CD4-positive, alpha-beta T cell treated with Interleukin-10 for 1 hour (primary cell): ENCODE data around the gene PTBP3.
"Not testable (repeated sequence)": the region's sequence is repeated elsewhere in the genome, so short reads cannot be mapped to it uniquely, and the experiment has no call there.

ENCODE experiments used
- DNase-seq: peaks from one replicate; pipeline ENCODE4 v3.0.0-alpha.2; 2020

Gene PTBP3

DNA sequence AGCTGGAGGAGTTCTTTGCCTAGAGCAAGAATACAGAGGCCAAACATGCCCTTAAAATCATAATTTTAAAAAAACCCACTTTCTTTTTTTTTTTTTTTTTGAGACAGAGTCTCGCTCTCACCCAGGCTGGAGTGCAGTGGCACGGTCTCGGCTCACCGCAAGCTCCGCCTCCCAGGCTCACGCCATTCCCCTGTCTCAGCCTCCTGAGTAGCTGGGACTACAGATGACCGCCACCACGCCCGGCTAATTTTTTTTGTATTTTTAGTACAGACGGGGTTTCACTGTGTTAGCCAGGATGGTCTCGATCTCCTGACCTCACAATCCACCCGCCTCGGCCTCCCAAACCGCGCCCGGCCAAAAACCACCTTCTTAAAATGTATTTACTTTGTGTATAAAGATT, 66.3 kb downstream of the PTBP3 start:
- not testable (repeated sequence) for DNase-seq

DNA sequence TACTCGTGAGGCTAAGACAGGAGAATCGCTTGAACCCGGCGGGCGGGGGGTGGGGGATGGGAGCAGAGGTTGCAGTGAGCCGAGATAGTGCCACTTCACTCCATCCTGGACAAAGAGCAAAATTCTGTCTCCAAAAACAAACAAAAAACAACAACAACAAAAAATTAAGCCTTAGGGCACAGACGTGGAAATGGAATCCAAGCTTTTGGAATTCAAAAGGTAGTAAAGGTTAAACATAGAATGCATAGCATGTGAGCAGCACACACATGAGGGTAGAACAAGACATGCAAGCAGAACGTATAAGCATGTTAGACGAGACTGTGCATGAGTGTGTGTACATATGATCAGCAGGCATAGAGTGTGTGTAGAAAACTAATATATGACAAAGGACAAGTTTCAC, 68.0 kb downstream of the PTBP3 start:
- no peak for DNase-seq

DNA sequence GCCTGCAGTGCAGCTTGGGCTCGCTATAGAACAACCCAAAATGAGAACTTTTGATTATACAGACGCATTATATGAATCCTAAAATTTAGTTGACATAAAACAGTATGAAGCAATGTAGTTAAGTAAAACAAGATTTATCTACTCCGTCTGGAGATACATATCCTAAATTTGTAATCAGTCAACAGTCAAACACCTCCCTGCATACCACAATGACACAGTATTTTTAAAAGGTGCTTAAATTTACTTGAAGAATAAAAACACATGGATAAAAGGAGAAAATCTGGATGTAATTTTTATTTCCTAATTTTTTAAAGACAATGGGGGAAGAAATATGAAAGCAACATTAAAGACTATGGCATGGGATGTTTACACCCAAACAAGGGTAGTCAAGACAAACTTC, 70.8 kb downstream of the PTBP3 start:
- no peak for DNase-seq

DNA sequence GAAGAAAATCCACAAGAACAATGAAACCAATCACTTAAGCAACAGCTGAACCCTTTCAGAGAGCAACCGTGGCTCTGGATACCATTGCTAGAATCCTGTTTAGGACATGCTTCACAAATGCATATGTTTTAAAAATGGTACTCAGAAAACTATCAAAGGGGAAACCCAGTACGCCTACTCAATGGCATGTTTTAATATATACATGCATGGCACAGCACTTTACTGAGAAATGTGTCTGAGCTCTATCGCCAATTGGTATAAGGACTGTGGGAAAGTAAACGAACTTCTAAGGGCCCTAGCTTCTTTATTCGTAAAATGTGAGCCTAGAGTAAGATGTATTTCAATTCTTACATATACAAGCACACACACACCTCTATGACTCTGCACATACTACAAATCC, 72.3 kb downstream of the PTBP3 start:
- DNase-seq, result no peak

DNA sequence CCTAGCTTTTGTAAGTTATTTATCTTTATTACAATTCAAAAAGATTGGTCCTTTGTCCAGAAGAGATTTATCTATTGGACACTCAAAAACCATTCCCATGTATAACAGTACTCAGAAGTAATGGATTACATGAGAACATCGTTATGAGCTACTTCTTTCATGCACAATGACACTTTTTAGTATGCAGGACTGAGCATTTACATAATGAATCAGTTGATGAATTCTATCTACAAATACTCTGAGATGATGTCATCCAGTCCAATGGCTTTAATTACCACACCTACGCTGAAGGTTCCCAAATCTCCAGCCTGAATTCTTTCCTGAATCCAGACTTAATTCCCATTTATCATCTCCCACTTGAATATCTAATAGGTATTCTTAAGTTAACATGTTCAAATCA, 75.3 kb downstream of the PTBP3 start:
- DNase-seq, result no peak

DNA sequence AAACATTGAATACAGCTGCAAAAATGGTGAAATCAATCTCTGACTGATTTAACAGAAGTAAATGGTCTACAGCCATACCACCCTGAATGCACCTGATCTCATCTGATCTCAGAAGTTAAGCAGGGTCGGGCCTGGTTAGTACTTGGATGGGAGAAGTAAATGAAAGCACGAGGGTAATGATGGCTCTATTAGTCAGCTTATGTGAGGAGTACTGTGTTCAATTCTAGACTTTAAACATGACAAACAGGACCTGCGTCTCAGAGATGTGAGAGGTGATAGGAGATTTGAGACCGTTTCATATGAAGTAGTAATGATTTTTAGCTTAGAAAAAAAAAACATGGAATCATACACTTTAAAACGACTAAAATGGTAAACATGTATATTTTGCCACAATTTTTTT, 81.2 kb downstream of the PTBP3 start:
- DNase-seq, result no peak

DNA sequence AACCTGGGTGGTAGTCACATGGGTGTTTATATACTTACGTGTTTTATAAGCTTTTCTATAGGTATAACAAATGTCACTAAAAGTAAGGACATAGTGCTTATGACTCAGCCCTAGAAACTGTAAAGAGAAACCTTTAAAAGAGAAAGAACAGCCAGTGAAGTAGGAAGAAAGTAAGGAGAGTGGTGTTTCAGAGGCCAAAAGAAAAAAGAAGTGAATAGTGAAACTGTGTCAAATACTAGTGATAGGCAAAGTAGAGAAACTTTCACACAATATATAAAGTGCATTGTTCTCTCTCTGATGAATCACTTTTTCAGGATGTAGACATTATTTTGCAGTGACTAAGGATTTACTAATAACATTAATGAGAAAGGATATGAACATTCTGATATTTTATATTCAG, 84.1 kb downstream of the PTBP3 start:
- no peak for DNase-seq

DNA sequence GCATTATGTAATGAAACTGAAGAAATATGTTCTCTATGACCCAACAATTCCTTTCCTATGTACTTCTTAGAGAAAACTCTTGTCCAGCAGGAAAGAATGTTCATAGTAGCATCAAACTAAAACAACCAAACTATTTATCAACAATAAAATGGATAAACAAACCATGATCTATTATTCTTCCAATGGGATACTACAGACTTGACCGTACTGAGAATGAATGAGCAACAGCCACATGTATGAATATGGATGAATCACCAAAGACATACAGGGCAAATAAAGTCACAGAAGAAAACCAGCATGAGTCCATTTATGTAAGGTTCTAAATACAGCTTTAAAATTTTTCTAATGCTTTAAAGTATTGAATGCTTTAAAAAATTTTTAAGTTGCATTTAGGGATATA, 84.7 kb downstream of the PTBP3 start:
- DNase-seq, result no peak

DNA sequence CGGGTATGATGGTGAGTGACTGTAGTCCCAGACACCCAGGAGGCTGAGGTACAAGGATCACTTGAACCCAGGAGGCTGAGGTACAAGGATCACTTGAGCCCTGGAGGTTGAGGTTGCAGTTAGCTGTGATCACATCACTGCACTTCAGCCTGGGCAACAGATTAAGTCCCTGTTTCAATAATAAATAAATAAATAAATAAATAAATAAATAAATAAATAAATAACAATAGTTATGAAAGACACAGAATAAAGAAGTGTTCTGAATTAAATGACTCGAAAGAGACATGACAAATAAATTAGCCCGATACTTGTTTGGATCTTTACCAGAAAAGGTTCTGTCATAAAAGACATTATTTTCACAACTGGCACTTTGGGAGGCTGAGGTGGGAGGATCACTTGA, 86.3 kb downstream of the PTBP3 start:
- no peak for DNase-seq

DNA sequence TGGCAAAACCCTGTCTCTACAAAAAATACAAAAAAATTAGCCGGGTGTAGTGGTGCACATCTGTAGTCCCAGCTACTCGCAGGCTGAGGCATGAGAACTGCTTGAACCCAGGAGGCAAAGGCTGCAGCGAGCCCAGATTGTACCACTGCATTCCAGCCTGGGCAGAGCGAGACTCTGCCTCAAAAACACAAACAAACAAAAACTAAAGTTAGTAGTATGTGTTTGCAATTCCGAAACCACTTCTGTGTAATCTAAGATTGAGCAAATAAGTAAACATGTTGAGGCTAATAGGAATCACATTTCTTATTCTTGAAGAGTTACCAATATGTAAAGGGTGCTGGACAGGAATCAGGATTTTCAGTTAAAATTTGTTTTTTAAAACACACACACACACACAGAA, 88.3 kb downstream of the PTBP3 start:
- no peak for DNase-seq

DNA sequence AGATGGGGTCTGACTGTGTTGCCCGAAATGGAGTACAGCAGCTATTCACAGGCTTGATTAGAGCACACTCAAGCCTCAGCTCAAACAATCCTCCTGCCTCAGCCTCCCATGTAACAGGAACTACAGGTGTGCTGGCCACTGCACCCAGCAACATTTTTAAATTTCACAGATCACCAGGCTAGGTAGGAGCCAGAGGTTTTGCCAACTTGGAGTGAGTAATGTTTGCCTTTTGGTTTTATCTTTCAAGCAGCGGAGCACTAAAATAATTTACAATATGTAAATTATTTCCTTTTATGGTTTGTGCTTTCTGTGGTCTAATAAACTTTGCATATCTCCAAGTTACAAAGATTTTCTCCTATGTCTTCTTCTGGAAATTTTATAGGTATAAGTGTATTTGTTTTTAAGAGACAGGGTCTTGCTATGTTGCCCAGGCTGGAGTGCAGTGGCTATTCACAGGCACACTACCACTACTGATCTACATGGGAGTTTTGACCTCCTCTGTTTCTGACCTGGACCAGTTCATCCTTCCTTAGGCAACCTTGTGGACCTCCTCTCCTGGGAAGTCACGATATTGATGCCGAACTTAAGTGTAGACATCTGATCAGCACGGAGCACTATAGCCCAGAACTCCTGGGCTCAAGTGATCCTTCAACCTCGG, 91.1 kb downstream of the PTBP3 start:
- no peak for DNase-seq

DNA sequence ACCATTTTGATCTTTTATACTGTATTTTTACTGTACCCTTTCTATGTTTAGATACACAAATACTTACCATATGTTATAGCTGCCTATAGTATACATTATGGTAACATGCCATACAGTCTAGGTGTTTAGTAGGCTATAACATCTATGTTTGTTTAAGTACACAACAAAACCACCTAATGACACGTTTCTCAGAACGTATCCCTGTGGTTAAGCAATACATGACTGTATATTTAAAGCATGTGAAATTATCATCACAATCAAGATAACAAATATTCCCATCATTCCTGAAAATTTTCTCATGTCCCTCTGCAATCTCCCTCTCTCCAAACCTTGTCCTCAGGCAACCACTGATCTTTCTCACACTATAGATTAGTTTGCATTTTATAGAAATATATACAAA, 91.9 kb downstream of the PTBP3 start:
- DNase-seq, result no peak

DNA sequence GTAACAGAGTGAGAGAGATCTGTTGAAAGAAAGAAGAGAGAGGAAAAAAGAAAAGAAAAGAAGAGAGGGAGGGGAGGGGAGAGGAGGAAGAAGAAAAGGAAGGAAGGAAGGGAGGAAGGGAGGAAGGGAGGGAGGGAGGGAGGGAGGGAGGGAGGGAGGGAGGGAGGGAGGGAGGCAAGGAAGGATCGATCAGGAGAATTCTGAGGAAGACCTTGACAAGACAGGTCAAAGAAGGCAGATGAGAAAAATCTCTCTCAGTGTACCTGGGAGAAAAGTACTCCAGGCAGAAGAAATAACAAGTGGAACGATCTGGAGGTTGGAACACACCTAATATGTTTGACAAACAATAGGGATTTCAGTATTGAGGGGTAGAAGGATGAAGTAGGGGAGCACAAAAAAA, 93.7 kb downstream of the PTBP3 start:
- no peak for DNase-seq

DNA sequence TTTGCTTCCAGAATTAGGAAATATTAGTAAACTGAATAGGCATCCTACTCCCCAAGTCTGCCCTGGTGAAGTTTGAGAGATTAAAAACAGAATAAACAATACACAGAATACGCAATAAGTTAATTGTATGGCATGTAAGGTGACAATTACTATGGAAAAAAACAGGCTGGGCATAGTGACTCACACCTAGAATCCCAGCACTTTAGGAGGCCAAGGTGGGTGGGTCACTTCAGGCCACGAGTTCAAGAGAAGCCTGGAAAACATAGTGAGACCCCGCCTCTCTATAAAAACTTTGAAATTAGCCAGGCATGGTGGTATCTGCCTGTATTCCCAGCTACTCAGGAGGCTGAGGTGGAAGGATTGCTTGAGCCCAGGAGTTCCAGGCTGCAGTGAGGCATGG, 94.1 kb downstream of the PTBP3 start:
- no peak for DNase-seq

DNA sequence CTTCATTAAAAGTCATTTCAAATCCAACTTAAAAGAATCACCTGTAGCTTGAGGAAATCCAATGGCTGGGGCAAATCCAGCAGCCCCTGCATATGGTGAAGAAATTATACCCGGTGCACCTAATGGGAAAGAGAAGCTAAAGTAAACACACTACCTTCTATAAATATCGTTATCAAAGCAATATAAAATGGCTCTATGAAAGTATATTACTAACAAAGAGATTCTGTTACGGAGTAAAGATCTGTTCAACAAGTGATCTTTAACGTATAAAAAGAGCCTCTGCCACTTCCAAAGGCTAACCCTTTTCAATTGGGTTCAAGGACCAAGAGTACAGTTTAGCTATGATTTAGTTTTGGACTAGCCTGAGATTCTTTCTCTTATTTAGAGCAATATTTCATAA, 98.6 kb downstream of the PTBP3 start:
- DNase-seq, result no peak

DNA sequence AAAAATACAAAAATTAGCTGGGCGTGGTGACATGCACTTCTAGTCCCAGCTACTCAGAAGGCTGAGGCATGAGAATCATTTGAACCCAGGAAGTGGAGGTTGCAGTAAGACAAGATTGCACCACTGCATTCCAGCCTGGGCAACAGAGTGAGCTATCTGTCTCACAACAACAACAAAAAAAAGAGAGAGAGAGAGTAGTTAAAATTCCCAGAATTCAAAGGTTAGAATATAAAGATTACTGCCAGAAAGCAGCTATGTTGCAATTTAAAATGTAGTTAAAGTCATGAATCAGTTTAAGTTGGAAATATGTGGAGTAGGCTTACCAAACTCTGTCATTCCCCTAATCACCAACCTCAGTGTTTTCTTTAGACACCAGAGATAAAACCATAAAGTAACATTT, 99.7 kb downstream of the PTBP3 start:
- no peak for DNase-seq

DNA sequence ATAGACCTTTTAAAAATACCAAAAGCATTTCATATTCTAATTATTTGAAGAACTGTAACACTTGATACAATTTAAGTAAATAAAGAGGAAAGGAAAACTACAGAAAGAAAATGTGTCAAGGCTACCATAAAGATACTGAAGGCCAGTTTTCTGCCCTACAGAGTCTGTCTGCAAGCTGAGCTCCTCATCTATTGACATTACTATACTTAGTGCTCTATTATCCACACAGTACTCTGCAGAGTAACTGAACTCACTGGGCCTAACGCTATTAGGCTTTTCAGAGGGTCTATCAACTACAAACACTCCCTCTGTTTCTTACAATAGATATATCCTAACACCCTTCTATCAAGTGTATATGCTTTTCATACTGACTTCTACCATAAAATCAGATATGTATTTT, 101.2 kb downstream of the PTBP3 start:
- no peak for DNase-seq

DNA sequence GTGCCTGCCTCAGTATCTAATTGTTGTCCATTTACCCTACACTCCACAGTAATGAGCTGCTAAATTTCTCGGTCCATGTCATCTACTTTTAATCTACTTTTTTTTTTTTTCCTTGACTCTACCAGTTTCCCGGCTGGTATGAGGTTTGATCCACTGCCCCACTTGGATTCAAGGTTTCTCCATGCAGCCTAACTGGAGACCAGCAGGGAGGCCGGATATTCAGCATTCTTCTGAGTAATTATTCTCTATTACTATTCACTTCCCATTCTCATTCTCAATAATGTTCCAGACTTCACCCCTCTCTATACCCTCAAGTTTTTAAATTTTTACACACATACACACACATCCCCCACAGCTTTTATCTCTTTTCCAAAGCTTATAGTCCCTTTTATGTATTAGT, 107.3 kb downstream of the PTBP3 start:
- no peak for DNase-seq

DNA sequence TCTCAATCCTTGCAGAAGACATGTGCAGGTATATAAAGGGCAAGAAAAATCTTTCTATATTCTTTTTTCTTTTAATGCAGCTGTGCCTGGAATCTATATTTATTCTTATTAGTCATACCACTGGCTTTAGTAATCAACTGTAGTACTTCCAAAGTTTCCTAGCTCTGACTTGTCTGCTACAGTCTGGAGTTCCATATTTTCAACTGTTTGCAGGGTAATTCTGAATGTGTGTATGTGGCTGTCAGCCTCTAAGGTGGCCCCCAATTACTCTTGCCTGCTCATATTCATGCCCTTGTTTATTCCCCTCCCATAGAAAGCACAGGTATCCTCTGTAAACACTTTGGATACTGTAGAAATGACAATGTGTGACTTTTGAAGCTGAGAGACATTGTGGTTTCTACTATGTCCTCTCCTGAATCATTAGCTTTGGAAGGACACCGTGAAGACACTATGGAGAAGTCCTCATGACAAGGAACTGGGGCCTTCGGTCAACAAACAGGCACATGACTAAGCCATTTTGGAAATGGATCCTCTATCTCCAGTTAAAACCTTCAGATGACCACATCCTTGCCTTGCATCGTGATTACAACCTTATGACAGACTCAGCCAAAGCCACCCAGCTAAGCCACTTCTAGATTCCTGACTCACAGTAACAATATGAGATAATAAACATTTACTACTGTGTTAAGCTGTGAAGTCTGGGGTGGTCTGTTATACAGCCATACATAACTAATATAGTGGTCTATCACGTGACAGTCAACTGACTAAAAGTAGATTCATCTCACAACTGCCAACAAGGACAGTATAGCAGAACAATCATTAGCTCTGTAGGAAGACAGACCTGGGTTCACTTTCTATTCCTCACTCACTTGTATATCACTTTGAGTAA, 108.8 kb downstream of the PTBP3 start:
- no peak for DNase-seq

DNA sequence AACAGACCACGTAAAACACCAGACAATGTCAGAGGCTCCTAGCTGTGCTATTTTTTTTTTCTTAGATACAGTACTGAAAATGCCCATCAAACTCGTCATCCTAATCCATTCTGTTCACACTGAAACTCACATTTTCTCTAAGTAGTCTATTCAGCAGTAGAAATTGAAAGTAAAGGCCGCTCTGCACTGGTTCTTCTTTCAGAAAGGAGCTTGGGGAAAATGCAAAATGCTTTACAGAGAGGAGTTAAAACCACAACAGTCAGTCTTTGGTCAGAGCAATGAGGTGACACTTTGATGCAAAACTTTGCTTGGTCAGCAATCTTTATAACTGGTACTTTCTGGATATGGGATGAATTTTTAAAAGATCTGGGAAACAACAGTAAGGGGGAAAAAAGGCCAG, 114.5 kb downstream of the PTBP3 start:
- DNase-seq, result peak; percentile 32

DNA sequence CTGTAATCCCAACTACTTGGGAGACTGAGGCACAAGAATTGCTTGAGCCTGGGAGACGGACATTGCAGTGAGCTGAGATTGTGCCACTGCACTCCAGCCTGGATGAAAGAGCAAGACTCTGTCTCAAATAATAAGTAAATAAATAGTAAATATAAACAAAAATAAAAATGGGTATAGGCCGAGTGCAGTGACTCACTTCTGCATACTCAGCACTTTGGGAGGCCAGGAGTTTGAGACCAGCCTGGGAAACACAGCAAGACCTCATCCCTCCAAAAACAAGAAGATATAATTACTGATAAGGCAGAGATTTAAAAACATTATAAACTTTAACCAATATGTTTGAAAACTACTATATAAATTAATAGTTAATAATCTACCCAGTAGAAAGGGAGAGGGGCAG, 120.5 kb downstream of the PTBP3 start:
- DNase-seq, result no peak

DNA sequence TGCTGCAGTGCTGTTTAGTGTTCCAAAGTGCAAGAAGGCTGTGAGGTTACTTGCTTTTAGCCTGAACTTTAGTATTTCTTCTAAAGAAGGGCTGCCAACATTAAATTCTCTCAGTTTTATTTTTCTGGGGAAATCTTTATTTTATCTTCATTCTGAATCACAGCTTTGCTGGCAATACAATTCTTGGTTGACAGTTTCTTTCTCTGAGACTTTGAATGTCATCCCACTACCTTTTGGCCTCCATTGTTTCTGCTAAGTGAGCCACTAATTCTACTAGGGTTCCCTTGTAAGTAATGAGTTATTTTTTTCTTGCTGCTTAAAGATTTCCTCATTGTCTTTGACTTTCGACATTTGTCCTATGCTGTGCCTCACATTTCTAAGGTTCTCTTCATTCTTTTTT, 126.0 kb downstream of the PTBP3 start:
- DNase-seq, result no peak

DNA sequence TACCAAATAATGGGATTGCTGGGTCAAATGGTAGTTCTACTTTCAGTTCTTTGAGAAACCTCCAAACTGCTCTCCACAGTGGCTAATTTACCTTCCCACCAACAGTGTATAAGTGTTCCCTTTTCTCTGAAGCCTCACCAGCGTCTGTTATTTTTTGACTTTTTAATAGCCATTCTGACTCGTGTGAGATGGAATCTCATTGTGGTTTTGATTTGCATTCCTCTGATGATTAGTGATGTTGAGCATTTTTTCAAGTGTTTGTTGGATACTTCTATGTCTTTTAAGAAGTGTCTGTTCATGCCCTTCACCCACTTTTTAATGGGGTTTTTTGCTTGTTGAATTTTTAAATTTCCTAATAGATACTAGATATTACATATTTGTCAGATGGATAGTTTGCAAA, 129.9 kb downstream of the PTBP3 start:
- DNase-seq, result no peak

DNA sequence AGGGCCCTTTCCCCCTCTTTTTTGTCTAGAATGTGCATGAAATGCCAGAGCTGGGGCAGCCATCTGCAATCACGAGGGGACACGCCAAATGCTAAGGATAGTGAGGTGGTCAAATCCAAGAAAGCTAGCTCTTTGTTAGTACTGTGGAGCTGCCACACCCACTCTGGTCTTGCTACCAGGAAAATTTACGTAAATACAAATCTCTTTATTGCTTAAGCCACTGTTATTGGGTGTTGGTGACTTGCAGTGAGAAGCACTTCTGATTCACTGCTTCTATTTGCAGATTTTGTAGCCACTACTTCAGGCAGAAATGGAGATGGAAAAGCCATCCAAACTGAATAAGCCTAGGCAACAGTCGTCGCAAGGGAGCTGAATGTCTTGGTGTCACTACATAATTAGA, 132.7 kb downstream of the PTBP3 start:
- DNase-seq, result no peak

DNA sequence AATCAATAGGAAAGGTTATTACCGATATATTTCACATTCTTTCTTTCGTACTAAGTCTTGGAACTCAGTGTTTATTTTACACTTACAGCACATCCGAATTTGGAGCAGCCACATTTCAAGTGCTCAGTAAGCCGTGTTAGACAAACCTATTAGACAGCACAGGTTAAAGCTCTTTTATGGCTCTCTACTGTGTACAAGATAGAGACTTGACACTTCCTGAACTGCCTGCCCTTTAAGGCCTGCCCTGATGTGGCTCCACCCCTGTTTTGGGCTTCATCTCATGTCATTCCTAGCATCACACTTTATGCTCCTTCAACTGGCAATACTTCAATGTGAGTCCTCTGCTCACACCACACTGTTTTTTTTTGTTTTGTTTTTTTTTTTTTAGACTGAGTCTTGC, 134.8 kb downstream of the PTBP3 start:
- DNase-seq, result no peak
